ENCODE data around the gene SLC2A1.

DNA sequence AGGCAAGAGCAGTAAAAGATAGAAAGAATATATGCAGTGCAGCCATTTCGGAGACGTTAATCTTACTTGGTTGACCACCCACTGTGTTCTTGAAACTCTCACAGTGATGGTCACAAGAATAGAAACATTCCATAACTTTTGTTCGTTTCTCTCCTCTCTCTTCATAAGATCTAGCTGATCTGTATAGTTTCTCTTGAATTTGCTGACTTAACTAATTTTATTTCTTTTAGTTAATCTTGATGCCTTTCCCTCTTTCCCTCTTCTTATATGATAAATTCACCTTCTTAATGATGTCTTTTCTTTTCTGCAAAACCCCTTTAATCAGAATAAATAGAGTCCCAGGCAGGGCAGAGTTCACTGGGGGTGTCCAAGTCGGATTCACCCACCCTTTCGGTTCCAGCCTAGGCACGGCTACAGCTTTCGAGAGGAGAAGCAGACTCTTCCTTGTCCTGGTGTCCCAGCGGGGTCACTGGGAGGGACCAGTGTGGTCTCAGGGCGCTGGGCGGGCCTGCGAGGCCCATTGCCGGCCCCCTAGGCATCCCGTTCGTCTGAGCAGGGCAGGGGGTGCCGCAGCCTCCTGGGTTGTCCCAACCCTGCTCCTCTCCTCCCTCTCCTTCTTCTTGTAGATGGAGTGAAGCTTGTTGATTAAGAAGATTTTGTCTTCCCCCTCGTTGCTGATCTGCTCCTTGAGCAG lies 72.5 kb downstream of the SLC2A1 start:
- TF ChIP-seq POLR2A (IDR thresholded peaks at IDR 0.05): no peak
- TF ChIP-seq, protein P1, sequence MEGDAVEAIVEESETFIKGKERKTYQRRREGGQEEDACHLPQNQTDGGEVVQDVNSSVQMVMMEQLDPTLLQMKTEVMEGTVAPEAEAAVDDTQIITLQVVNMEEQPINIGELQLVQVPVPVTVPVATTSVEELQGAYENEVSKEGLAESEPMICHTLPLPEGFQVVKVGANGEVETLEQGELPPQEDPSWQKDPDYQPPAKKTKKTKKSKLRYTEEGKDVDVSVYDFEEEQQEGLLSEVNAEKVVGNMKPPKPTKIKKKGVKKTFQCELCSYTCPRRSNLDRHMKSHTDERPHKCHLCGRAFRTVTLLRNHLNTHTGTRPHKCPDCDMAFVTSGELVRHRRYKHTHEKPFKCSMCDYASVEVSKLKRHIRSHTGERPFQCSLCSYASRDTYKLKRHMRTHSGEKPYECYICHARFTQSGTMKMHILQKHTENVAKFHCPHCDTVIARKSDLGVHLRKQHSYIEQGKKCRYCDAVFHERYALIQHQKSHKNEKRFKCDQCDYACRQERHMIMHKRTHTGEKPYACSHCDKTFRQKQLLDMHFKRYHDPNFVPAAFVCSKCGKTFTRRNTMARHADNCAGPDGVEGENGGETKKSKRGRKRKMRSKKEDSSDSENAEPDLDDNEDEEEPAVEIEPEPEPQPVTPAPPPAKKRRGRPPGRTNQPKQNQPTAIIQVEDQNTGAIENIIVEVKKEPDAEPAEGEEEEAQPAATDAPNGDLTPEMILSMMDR (IDR thresholded peaks at IDR 0.05): no peak

Data from stomach (tissue), 4 donors.